ENCODE measurements around the gene FOXP3.

Gene FOXP3

DNA sequence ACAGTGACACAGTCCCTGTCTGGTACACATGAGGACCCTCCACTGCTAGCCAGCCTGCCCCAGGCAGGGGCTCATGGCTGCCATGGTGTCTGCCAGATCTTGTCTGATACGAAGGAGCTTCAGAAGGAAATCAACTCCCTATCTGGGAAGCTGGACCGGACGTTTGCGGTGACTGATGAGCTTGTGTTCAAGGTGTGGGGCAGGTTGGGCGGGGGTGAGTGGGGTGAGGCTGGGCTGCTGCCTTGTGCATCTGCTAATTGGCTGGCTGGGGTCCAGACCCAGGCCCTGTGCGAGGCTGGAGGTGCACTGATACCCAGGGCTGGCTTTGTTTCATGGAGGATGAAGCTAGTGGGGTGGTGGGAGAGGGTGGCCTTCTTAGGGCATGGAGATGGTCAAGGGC lies 15.4 kb downstream of the FOXP3 start:
- DNase-seq = no peak

DNA sequence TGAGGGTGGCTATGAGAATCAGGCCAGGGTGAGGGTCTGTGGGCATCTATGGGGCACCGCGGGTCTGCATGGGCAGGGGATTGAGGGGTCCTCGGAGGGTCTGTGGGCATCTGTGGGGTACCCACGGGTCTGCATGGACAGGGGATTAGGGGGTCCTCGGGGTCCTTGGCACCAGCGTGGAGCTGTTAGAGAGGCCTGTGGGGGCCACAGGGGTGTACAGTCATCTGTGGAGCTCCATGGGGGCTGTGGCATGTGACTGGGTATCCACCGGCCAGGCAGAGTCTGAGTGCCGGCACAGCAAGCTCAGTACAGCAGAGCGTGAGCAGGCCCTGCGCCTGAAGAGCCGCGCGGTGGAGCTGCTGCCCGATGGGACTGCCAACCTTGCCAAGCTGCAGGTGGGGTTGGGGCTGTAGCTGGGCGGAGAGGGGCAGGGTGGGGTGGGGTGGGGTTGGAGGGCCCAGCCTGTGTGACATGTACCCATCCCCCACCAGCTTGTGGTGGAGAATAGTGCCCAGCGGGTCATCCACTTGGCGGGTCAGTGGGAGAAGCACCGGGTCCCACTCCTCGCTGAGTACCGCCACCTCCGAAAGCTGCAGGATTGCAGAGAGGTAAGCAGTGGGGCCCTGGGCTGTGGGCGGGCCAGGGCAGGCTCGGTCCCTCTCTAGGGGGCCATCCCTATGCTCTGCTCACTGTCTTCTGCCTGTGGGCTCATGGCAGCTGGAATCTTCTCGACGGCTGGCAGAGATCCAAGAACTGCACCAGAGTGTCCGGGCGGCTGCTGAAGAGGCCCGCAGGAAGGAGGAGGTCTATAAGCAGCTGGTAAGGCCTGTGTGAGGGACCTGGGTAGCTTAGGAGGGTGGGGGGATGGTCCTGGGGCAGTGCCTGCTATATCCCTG lies 16.3 kb downstream of the FOXP3 start:
- DNase-seq = no peak

DNA sequence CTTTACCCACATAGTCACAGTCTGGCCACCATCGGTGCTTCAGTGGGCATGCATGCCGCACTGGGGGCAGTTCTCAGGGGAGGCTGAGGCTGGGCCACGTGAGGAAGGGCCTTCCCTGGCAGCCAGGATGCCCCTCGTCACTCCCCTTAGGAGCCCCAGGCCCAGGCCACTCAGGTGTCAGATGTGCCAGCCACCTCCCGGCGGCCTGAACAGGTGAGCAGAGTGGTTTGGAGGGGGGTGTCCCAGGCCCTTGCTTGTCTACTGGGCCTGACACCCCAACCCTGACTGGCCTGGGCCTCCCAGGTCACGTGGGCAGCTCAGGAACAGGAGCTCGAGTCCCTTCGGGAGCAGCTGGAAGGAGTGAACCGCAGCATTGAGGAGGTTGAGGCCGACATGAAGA lies 17.2 kb downstream of the FOXP3 start:
- DNase-seq = no peak

DNA sequence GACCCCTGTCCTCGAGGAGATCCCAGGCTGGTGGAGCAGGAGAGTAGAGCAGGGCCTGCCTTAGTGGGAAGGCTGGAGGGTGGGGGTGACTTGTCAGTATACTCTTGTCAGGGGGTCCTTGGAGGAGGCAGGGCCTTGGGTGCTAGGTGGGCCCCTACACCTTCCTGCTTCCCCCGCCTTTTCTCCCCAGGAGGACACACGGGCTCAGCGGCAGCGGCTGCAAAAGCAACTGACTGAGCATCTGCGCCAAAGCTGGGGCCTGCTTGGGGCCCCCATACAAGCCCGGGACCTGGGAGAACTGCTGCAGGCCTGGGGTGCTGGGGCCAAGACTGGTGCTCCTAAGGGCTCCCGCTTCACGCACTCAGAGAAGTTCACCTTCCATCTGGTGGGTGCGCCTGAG lies 18.0 kb downstream of the FOXP3 start:
- no peak for DNase-seq

DNA sequence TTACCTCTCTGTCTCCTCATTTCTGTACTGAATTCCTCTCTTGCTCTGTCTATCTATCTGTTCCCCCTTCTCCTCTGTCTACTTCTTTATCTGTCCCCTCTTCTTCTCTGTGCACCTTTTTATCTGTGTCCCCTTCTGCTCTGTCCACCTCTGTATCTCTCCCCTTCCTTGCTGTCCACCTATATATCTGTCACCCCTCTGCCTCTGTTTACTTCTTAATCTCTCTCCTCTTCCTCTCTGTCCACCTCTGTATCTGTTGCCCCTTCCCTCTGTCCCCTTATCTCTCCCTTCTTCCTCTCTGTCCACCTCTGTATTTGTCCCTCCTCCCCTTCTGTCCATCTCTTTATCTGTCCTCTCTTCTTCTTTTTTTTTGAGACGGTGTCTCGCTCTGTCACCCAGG lies 20.3 kb downstream of the FOXP3 start:
- no peak for DNase-seq

DNA sequence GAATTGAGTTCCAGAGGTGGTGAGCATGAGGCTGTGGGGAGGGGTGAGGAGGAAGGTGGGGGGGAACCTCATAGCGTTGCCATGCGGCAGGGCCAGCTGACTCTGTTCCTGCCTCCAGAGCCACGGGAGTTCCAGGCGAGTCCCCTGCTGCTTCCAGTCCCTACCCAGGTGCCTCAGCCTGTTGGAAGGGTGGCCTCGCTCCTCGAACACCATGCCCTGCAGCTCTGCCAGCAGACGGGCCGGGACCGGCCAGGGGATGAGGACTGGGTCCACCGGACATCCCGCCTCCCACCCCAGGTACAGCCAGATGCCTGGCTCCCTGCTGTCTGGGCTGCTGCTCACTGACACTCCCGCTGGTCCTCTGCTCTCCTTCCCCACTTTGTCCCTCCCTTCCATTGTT lies 21.3 kb downstream of the FOXP3 start:
- no peak for DNase-seq

DNA sequence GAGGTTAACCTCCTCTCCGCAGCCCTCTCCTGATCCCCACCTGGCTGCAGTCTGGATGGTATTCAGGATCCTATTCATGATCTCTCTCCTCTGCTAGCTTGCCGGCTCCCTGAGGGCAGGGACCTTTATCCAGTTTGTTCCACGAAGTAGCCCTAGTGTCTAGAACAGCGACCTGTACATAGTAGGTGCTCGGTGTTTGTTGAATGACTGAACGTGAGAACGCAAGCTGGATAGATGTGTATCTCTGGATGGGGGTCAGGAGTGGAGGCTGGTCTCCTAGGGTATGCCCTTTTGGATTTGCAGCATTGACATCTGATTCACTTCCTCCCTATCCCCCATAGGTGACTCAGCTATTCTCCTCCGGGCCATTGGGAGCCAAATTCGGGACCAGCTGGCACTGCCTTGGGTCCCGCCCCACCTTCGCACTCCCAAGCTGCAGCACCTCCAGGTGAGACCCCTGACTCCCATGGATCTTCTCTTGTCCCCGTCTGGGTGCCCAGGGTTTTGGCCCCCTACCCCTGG lies 21.9 kb downstream of the FOXP3 start:
- DNase-seq = no peak

DNA sequence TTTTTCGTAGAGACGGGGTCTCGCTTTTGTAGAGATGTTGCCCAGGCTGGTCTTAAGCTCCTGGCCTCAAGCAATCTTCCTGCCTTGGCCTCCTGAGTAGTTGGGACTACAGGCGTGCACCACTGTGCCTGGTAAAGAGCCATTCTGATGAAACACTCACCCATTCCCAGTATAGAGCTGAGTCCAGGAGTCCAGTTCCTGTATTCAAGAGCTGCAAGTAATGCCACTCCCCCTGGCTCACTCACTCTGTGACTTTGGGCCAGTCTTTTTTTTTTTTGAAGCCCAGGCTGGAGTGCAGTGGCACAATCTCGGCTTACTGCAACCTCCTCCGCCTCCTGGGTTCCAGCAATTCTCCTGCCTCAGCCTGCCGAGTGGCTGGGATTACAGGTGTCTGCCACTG lies 25.8 kb downstream of the FOXP3 start:
- DNase-seq = no peak

DNA sequence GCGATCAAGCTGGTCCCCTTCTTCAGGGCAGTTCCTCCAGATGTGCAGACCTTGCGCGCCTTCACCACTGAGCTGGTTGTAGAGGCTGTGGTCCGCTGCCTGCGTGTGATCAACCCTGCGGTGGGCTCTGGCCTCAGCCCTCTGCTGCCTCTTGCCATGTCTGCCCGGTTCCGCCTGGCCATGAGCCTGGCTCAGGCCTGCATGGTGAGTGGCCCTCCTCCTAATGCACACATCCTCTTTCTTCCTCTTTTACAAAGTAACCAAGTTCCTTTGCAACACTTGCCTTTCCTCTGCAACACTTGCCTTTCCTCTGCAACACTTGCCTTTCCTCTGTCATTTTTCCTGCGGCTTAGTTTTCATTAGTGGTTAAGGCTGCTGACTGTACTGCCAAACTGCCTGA lies 27.4 kb downstream of the FOXP3 start:
- no peak for DNase-seq

DNA sequence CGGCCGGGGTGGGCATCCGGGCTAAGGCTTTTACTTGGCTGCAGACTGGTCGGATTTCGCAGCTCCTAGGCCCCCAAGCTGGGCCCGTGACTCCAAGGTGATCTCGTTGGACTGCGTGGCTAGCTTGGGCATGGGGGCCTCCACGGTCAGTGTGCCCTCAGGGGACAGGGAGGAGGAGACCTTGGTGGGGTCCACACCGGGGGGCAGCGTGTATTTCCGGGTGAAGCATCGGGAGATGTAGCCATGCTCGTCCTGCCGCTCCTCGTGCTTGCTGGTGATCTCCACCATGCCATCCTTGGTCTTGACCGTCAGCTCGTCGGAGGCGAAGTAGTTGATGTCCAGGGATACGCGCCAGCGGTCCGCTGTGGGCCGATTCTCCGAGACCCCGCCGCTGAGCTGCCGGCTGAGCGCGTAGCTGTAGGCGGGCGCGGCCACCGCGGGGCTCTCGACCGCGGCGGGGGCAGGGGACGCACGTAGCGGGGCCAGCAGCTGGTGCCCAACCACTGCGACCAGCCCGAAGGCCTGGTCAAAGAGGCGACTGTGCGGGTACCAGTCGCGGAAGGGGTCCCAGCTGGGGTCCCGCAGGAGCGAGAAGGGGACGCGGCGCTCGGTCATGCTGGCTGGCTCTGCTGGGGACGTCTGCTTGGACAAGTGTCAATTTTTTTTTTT lies 30.5 kb downstream of the FOXP3 start:
- DNase-seq = no peak

DNA sequence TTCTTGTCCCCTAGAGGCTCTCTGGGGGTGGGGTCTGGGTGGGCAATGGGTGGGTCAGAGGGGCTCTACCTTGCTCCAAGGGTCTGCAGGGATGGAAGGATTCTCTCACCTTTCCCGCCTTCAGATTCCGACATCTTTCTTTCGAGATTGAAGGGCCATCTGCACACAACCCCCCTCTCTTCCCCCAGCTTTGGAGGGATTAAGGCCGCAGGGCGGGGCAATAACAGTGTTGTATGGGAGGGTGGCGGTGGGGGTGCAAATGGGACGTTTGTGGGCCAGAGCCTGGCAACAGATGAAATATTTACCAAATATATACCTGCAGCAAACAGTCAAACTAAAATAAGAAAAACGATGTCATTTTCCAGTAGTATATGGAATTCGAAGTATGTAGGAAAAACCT lies 31.3 kb downstream of the FOXP3 start, which contains the start of gene CACNA1F:
Gene CACNA1F, minus strand, starts transcription at position 165 of the 400 bp plus-strand sequence. Its CDS starts 31 bp downstream, at position 134.
- no peak for DNase-seq

DNA sequence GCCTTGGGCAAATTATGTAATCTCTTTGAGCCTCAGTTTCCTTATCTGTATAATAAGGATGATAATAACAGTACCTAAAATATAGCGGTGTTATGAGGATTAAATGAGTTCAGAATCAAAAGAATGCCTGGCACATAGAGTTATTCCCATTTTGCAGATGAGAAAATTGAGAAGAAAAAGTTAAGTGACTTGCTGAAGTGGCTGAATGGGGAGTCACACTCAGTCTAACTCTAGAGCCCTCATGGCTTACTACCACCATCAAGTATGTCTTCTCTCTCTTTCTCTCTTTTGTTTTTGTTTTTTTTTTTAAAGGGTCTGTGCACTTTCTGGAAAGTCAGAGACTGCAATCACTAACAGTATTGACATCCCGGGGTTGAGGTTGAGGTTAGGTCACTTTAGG lies 32.0 kb downstream of the FOXP3 start:
- no peak for DNase-seq

DNA sequence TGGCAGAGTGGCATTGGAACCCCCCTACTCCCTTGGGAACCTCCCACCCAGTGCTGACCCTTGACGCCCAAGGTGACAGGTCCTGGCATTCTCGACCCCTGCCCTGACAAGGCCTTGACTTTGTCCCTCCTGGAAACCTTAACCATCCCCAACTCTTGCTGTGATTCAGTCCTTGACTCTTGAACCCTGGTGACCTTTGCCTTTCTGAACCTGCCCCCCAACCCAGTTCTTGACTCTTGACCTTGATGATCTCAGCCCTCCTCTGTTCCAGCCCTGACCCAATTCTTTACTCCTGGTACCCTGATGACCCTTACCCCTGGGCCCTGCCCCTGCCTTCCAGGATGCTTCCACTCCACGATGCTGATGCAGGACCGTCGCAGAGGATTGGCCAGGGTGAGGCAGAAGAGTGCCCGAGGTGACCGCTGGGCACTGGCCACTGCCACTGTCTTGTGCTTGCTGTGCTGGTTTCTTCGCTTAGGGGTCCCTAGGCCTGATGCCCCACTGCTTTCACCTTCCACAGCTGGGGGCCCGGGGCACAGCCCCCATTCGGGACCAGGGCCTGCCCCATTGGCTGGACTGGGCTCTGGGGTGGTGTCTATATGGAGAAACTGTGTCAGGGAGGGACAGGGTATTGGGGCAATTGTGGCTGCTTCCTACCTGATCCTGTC lies 33.0 kb downstream of the FOXP3 start:
- DNase-seq = no peak

DNA sequence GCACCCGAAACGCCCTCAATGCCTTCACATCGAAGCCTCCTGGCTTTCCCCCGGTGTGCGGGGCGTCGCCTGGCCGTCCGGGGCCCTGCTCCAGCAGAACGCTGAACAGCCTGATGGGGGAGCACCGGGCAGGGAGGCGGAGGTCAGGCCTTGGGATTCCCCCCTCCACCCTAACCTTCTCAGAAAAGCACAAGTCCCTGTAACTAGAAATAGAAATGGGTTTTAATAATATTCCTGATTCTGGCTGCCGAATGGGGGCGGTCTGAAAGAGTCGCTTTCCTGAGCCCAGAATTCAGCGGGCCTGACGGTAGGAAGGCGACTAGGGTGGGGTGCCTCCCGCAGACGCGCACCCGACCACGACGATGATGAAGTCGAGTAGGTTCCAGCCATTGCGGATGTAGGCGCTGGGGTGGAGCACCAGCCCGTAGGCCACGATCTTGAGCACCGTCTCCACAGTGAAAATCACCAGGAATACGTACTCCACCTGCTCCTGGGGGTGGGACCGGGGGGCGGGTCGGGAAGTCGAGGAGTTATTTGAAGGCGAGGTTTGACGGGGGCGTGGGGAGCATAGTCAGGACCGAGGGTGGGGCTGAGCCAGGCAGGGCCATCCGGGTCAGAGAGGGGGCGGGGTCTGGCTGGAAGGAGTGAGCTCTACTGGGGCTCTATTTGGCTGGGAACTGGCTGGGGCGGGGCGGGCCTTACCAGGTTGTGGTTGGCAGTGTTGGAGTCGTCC lies 33.8 kb downstream of the FOXP3 start:
- DNase-seq = no peak

DNA sequence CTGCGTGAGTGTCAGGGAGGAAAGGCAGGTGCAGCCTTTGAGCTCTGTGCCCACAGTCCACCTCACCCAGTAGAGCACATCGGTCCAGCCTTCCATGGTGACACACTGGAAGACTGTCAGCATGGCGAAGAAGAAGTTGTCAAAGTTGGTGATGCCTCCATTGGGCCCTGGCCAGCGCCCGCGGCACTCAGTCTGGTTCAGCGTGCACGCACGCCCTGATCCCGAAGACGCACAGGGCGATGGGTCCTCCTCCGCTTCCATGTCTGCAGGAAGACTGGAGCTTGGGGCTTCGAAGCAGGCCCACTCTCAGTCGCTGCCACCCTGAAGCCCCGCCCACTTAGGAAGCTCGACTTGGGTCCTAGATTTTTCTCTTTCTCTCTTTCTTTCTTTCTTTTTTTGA lies 36.3 kb downstream of the FOXP3 start:
- no peak for DNase-seq

DNA sequence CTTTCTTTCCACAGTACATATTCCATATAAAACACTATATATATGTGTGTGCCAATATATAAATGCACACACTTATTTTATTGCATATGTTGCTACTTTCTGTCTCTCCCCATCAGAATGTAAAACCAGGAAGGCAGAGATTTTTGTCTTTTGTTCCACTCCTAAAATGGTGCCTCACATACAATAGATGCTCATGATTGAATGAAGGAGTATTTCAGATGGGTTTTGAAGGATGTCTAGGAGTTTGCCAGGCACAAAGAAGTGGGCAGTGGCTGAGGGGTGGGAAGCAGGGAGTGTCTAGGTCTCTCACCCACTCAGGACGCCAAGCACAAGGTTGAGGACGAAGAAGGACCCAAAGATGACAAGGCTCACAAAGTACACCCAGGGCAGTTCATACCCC lies 36.8 kb downstream of the FOXP3 start:
- DNase-seq = no peak

DNA sequence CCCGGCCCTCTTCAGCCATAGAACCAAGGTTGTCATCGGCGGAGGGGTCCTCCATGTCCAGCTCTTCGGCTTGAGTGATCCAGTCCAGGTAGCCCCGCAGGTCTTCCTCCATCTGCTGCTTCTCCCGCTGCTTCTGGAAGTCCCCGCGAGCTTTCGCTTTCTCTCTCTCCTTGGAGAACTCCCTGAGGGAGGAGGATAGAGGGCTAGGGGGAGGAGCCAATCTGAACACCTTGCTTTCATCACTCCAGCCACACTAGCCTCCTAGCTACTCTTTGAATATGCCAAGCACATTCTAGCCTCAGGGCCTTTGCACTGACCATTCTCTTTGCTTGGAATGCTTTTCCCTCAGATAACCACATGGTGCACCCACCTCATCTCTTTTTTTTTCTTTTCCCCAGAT lies 37.6 kb downstream of the FOXP3 start:
- no peak for DNase-seq

DNA sequence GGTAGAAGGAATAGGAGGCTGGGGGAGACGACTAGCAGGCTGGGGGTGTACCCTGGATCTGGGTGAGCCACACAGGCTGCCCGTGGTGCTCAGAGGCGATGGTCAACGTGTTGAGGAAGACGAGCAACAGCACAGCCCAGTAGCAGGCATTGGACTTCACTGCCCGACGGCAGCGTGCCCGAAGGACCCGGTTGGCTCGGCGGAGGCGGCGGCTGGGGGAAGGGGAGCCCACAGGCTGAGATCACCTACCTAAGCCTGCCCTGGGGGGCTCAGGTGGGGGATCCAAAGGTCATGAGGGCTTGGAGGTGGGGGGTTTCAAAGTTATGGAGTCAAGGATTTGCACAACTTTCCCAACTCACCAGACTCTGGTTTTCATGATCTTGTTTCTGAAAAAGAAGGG lies 38.7 kb downstream of the FOXP3 start:
- DNase-seq = no peak

DNA sequence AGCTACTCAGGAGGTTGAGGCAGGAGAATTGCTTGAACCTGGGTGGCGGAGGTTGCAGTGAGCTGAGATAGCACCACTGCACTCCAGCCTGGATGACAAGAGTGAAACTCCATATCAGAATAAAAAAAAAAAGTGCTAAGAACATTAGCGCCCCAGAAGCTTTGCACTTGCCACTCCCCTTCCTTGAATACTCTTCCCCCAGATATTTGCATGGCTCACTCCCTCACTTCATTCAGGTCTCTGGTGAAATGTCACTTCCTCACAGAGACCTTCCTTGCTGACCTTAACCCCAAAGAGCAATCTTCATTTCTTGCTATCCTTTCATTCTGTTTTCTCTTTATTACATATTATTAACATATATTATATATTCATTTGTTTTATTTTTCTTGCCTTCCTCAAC lies 42.6 kb downstream of the FOXP3 start:
- no peak for DNase-seq

DNA sequence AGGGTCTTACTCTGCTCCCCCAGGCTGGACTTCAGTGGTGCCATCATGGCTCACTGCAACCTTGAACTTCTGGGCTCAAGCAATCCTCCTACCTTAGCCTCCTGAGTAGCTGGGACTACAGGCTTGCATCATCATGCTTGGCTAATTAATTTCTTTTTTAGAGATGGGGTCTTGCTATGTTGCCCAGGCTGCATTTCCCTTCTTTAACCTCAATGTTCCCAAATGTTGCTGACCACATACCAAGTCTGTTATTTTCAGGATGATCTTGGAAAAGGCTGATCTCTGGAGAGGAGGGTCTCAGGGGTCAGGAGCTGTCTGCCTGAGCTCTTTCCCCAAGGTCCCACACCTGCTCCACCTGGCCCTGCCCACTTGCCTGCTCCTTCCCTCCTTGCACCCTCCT lies 44.4 kb downstream of the FOXP3 start:
- no peak for DNase-seq

DNA sequence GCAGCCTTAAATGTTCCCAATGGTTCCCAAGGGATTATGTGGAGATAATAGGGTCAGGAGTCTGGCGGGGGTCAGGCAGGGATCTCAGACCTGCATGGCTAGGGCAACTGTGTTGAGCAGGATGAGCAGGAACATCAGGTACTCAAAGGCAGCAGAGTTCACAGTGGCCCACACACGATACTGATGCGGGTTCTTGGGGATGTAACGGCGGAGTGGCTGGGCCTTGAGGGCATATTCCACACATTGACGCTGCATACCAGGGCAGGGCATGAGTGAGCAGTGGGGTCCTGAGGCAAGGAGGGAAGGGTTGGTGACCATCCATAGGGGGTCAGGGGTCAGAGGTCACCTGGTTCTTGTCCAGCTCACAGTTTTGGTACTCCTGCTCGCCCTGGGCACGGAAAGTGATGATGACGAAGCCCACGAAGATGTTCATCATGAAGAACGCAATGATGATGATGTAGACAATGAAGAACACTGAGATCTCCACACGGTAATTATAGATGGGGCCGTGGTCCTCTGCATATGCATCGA lies 49.4 kb downstream of the FOXP3 start:
- DNase-seq = no peak

DNA sequence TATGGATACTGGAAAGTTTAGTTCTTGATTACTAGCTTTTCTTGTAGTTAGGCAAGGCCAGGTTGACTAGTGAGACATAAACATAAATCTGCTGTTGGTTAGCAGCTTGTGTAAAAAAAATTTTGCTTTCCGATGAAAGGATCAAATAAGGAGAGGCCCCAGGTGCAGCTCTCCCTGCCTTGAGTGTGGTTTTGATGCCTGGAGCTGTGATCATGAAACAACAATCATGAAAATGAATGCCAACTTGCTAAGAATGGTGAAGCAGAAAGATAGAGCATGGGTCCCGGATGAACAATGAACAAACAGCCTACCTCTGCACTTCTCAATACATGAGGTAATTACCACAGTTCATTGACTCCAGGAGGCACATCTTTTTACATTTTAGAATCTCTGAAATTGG lies 50.1 kb downstream of the FOXP3 start:
- DNase-seq = no peak

DNA sequence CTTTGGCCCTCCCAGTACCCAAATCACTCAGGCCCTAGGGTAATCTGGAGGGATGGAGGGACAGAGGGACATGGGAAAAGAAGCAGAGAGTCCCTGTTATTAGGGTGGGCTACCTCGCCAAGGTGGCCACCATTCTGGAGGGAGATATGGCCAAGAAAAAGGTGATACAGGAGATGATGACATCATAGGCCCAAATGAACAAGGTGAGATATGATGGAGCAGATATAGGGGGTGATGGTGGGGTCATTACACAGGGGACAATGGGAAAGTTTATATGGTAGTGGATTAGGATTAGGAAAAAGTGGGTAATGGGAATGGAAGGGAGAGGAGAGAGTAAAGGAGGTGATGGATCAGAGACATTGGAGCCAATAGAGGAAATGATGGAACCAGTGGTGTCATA lies 51.6 kb downstream of the FOXP3 start:
- DNase-seq = no peak

Data from COR-L47 (cell line).